A549 treated with GW870086 at 1 μM for 4 hours (cell line): ENCODE results near the gene UNC45B. TPM values are rescaled to one million over a fixed set of nuclear protein-coding genes. Genes with fewer than 3 reads are reported as not detected.

Experiments
- total RNA-seq: library from RNA; stranded (reverse); fragments of 200-300 nt; extraction: Qiagen RNA extraction; gene quantifications from 5 replicates; pipeline ENCODE4 v1.2.3, GENCODE V29; 2022; ENCODE audit warnings: low read depth

Gene UNC45B, protein sequence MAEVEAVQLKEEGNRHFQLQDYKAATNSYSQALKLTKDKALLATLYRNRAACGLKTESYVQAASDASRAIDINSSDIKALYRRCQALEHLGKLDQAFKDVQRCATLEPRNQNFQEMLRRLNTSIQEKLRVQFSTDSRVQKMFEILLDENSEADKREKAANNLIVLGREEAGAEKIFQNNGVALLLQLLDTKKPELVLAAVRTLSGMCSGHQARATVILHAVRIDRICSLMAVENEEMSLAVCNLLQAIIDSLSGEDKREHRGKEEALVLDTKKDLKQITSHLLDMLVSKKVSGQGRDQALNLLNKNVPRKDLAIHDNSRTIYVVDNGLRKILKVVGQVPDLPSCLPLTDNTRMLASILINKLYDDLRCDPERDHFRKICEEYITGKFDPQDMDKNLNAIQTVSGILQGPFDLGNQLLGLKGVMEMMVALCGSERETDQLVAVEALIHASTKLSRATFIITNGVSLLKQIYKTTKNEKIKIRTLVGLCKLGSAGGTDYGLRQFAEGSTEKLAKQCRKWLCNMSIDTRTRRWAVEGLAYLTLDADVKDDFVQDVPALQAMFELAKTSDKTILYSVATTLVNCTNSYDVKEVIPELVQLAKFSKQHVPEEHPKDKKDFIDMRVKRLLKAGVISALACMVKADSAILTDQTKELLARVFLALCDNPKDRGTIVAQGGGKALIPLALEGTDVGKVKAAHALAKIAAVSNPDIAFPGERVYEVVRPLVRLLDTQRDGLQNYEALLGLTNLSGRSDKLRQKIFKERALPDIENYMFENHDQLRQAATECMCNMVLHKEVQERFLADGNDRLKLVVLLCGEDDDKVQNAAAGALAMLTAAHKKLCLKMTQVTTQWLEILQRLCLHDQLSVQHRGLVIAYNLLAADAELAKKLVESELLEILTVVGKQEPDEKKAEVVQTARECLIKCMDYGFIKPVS
- total RNA-seq: not detected in 5 replicates

DNA sequence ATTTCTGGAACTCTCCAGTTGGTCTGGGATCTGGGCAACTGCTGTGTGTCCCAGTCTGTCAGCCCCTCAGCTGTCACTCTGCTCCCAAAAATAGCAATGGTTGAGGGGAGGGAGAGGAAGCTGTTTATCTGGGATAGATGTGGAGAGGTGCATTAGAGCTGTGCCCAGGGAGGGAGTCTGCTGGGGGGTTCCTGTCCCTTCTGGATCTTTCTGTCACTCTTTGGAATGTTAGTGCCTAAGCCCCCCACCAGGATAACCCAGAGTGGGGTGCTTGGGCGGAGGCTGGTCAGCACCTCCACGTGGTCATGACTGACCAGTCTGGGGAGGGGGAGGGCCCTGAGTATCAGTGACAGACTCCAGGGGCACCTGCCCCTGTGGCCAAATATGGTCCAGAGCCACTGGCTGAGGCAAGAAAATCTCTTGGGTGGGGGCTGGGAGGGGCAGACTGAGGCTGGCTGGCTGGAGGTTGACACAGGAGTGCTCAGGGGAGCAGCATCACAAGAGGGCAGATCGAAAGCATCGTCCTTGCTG lies at the start of gene UNC45B:
Gene UNC45B (plus strand): TSS at position 443 of the 531 bp plus-strand sequence. CDS start 447 bp downstream, outside the sequence.

DNA sequence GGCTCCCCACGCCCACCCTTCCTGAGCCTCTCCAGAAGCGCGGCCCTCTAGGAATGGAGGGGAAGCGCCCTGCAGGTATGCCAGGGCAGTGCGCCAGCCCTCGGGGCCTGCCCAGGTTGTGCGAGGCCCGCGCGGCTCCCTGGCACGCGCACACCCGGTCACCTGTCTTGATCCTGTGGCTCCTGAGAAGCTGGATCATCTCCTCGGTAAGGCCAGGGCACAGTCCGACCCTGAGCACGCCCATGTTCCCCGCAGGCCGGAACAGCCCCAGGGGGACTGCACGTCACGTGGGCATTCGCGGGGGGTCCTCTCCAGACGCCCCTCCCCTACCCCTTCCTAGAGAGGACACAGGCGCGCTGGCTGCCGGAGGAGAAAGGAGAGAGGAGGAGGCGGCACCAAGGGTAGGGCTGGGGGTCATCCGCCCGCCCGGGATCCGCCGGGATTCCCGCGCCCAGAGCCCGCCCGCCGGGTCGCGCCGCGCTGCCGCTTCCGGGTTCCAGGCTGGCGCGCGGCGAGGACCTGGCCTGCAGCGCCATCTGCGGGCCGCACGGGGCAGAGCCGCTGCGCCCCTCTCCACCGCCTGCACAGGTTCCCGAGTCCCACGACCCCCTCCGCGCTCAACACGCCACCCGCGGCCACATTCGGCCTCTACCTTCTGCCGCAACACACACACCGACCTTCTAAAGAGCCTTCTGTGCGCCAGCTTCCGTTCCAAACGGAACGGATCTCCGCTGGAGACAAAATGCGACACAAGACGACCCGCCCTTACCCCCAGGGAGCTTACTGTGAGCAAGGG lies 28.0 kb upstream of the UNC45B start, which contains the start of gene RAD51D:
Gene RAD51D (minus strand): TSS at position 491 of the 796 bp plus-strand sequence. CDS start 247 bp downstream, at position 244.

GRCh38 chr17:35121315-35121714 lies 26.3 kb upstream of the UNC45B start, which contains the start of gene FNDC8:
TSS of gene FNDC8 (plus strand) at chr17:35121615. CDS start at chr17:35121694, 79 bp downstream.

DNA sequence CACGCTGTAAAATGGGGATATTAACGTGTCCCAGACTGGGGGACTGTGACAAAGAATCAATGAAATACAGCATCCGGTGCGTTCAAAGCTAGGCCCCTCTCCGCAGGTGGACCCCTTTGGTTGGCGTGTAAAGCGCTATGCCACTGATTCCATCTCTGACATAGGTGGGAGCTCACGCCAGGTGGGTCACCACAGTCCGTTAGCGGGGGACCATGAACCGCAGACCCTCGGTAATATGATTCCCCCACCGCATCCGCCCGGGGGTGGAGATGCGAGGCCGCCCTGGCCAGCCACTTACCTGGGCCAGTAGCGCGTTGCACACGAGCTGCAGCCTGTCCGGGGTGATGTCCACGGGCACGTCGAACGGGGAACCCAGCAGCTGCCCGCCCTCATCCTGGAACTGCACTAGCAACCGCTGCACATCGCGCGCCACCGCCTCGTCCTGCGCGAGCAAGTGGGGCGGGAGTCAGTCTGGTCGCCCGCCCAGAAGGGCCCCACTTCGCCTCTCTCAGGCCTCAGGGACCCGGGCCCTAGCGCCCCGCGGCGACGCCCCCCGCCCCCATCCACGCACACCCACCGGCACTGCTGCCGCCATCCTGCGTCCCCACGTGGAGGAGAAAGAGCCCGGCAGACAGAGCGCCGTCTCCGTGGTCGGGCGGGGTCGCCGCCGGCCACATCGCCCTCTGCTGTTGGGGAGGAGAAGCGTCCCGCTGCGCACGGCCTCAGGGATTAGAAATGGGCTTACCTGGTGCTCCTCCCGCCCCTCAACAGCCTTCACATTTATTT lies 5.7 kb upstream of the UNC45B start, which contains the start of gene NLE1:
Gene NLE1 (minus strand): TSS at position 623 of the 786 bp plus-strand sequence. CDS start 28 bp downstream, at position 595.

DNA sequence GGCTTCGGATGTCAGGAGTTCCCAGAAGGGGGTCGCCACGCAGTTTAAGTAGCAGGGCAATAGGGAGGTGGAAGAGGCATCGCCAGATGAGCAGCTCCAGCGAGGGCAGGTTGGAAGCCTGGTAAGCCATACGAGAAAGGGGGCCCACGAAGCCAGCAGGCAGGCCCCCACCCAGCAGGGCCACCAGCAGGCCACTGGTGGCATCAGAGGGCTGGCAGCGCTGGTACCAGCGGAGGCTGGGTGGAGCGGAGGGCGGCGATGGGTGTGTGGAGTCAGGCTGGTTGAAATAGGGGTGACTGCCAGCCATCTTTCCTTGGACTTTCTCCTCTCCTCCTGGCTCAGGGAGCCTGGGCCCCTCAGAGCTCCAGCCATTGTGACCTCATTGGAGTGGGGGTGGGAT lies 46.4 kb downstream of the UNC45B start, which contains the start of gene SLC35G3:
Gene SLC35G3 (minus strand): TSS at position 393 of the 400 bp plus-strand sequence. CDS start 86 bp downstream, at position 307.

Other genes starting within 250 kb of the UNC45B start
- gene CCT6B, start 186.4 kb upstream of the UNC45B start, total RNA-seq: 0.80 to 1.9 TPM (median 1.8 TPM) in 5 replicates
- 12.9 to 15.1 TPM (median 14.4 TPM) in 5 replicates for gene ZNF830, start 186.3 kb upstream of the UNC45B start, total RNA-seq
- 14.7 to 20.3 TPM (median 17.6 TPM) in 5 replicates for gene LIG3, start 167.3 kb upstream of the UNC45B start, total RNA-seq
- 48.7 to 61.1 TPM (median 59.8 TPM) in 5 replicates for gene RFFL, start 84.1 kb upstream of the UNC45B start, total RNA-seq
- gene RAD51D, start 28.0 kb upstream of the UNC45B start, total RNA-seq: 26.4 to 33.1 TPM (median 29.1 TPM) in 5 replicates
- not detected in 5 replicates for gene FNDC8, start 26.2 kb upstream of the UNC45B start, total RNA-seq
- gene NLE1, start 5.5 kb upstream of the UNC45B start, total RNA-seq: 32.9 to 40.0 TPM (median 34.6 TPM) in 5 replicates
- not detected in 5 replicates for gene SLC35G3, start 46.6 kb downstream of the UNC45B start, total RNA-seq
- 3.5 to 4.5 TPM (median 4.0 TPM) in 5 replicates for gene SLFN5, start 95.3 kb downstream of the UNC45B start, total RNA-seq
- gene SLFN11, start 225.8 kb downstream of the UNC45B start, total RNA-seq: 4.0 to 6.7 TPM (median 6.1 TPM) in 5 replicates